Putamen (tissue), 1 donor: ENCODE measurements around the gene FOXC2.
A peak's percentile ranks its signal among the peaks of the same experiment; 100 is the strongest.

Source experiments
- DNase-seq: peaks from one replicate; pipeline ENCODE4 v3.0.0-alpha.2; 2016; ENCODE audit warnings: low spot score

The FOXC2 gene

GRCh38 chr16:86556576-86556975, 10.1 kb upstream of the FOXC2 start:
- no peak for DNase-seq

- no peak for DNase-seq
Measured at GRCh38 chr16:86557587-86557986, 9.0 kb upstream of the FOXC2 start.

GRCh38 chr16:86558355-86559193, 8.1 kb upstream of the FOXC2 start:
- DNase-seq, result no peak

GRCh38 chr16:86559802-86560305, 6.8 kb upstream of the FOXC2 start:
- no peak for DNase-seq

GRCh38 chr16:86562356-86562755, 4.3 kb upstream of the FOXC2 start:
- DNase-seq, result no peak

GRCh38 chr16:86563469-86564345, 2.9 kb upstream of the FOXC2 start:
- DNase-seq, result peak; percentile 85

- no peak for DNase-seq
Measured at GRCh38 chr16:86565181-86565631, 1.4 kb upstream of the FOXC2 start.

- no peak for DNase-seq
Measured at GRCh38 chr16:86565644-86566511, 751 bp upstream of the FOXC2 start.

- DNase-seq, result no peak
Measured at GRCh38 chr16:86566966-86567700, 504 bp downstream of the FOXC2 start.

GRCh38 chr16:86567701-86568581, 1.3 kb downstream of the FOXC2 start:
- DNase-seq, result no peak

GRCh38 chr16:86568677-86569623, 2.3 kb downstream of the FOXC2 start:
- DNase-seq, result no peak

- no peak for DNase-seq
Measured at GRCh38 chr16:86569701-86570447, 3.2 kb downstream of the FOXC2 start.

GRCh38 chr16:86570558-86571529, 4.2 kb downstream of the FOXC2 start:
- no peak for DNase-seq

- DNase-seq, result no peak
Measured at GRCh38 chr16:86571530-86571915, 4.9 kb downstream of the FOXC2 start.

- no peak for DNase-seq
Measured at GRCh38 chr16:86572041-86572521, 5.5 kb downstream of the FOXC2 start.

GRCh38 chr16:86572606-86573005, 6.0 kb downstream of the FOXC2 start:
- DNase-seq, result no peak

GRCh38 chr16:86573215-86573614, 6.6 kb downstream of the FOXC2 start:
- no peak for DNase-seq
